HG02884 (cell line): ENCODE data around the gene ADK.

ENCODE experiments used
- ATAC-seq: cut with Tn5 transposase; IDR thresholded peaks from one replicate; pipeline ENCODE4 v1.9.1; 2021; ENCODE audit warnings: mild to moderate bottlenecking, moderate library complexity; ENCODE audit not compliant: unreplicated experiment

Gene ADK

GRCh38 chr10:74231375-74231774, 80.4 kb downstream of the ADK start:
- no peak for ATAC-seq

GRCh38 chr10:74233281-74233680, 82.3 kb downstream of the ADK start:
- no peak for ATAC-seq

GRCh38 chr10:74234569-74234968, 83.5 kb downstream of the ADK start:
- ATAC-seq: no peak

- ATAC-seq: no peak
These were observed 87.0 kb downstream of the ADK start for GRCh38 chr10:74238031-74238431.

- ATAC-seq: no peak
These were observed 87.5 kb downstream of the ADK start for GRCh38 chr10:74238516-74238915.

- ATAC-seq: no peak
These were observed 92.0 kb downstream of the ADK start for GRCh38 chr10:74243067-74243466.

GRCh38 chr10:74244097-74244685, 93.2 kb downstream of the ADK start:
- no peak for ATAC-seq

- ATAC-seq: no peak
These were observed 93.8 kb downstream of the ADK start for GRCh38 chr10:74244807-74245206.

GRCh38 chr10:74246495-74246894, 95.5 kb downstream of the ADK start:
- no peak for ATAC-seq

- ATAC-seq: no peak
These were observed 98.8 kb downstream of the ADK start for GRCh38 chr10:74249865-74250264.

- no peak for ATAC-seq
These were observed 104.2 kb downstream of the ADK start for GRCh38 chr10:74255214-74255613.

GRCh38 chr10:74255888-74256357, 104.9 kb downstream of the ADK start:
- no peak for ATAC-seq

- no peak for ATAC-seq
These were observed 111.8 kb downstream of the ADK start for GRCh38 chr10:74262856-74263255.

GRCh38 chr10:74263996-74264395, 113.0 kb downstream of the ADK start:
- ATAC-seq: no peak

GRCh38 chr10:74272288-74272687, 121.3 kb downstream of the ADK start:
- no peak for ATAC-seq

- ATAC-seq: no peak
These were observed 124.8 kb downstream of the ADK start for GRCh38 chr10:74275755-74276290.

GRCh38 chr10:74276416-74276815, 125.4 kb downstream of the ADK start:
- no peak for ATAC-seq

GRCh38 chr10:74282151-74282847, 131.3 kb downstream of the ADK start:
- ATAC-seq: no peak

GRCh38 chr10:74282848-74283210, 131.8 kb downstream of the ADK start:
- ATAC-seq: no peak

- no peak for ATAC-seq
These were observed 138.2 kb downstream of the ADK start for GRCh38 chr10:74289188-74289587.

GRCh38 chr10:74289951-74290350, 138.9 kb downstream of the ADK start:
- no peak for ATAC-seq

- ATAC-seq: no peak
These were observed 139.7 kb downstream of the ADK start for GRCh38 chr10:74290708-74291107.
